GM19193 (cell line): ENCODE results near the gene FLVCR2.

Source experiments
- POLR2A ChIP-seq: IDR thresholded peaks from 4 replicates; pipeline ENCODE4 v1.6.1; 2011; ENCODE audit not compliant: insufficient read depth, insufficient read length; ENCODE audit errors: extremely low read depth

Gene FLVCR2

DNA sequence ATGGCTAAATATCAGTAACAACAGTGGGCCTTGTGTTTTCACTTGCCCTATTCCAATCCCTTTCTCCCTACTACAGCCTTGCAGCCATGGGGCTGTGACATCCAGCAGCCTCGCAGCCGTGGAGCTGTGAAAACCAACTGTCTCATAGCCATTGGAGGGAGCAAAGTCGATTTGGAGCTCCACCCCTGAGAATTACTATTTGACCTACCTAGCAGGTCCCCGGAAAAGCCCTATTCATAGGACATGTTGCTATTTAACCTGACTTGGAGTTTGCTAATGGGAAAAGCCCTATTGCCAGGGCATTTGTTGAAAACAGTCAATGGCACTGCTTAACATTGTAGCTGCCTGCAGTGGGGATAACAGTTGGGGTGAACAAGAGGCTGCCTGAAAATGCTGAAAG lies 49.0 kb downstream of the FLVCR2 start:
- TF ChIP-seq POLR2A = no peak

DNA sequence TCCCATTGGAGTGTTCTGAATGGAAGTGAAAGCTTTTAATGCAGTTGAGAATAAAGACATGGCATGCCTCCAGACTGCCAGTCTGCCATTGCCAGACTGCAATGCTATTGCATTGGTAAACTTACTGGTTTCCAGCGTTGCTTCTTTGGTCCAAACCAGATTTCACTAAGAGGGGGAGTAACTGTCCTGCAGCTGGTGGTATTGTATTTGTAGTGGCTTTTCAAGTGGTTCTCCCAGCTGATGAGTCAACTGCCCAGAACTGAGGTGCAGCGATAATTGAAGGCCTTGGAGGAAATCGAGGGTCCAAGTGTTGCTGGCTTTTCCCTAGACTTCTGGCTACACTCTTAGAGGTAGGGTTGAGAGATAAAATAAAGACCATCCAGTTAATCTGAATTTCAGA lies 50.4 kb downstream of the FLVCR2 start:
- no peak for TF ChIP-seq POLR2A

DNA sequence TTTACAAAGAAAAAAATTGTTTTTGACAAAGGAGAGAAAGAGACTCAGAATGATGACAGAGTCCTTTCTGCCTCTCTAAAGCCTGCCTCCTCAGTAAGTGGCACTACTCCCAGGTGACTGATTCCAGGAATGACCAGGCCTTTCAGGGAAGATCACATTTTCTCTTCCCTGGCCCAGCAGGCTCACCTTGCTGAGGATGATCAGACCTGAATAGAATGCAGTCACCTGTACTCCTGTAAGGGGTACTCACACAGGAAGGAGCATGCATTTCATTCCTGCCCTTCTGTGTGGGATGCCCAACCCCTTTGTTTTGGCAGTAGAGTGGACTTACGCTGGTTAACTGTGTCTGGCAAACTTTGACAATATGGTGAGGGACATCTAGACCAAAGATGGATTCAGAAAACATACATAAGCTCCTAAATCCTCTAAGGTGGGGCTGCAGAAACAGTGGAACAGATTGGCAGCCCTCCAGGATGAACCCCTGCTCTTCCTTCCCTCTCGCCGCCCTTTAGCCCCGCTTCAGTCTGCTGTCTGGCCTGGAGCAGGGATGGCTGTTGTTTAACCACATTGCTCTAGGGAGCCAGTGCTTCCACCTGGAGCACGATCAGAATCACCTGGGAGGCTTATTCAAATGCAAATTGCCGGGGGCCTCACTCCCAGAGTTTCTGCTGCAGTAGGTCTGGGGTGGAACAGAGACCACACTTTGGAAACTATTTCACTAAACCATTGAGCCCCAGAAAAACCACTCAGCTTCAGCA lies 52.5 kb downstream of the FLVCR2 start:
- TF ChIP-seq POLR2A = no peak

DNA sequence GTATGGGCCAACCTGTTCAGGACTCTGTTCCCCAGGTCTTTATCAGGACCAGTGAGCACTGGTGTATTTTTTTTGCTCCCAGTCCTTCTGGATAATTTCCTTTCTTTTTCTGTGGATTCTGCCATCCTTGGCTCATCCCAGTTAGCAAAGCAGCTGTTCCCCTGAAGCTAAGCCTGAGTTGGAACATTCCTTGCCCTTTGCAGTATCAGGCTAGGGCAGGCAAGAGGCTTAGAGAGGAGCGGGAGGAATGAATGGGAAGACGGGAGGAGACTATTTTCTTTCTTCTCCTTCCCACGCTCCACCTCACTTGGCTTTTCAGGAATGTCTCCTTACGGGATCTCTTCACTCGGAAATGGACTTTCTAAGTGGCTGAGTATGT lies 53.0 kb downstream of the FLVCR2 start:
- TF ChIP-seq POLR2A = no peak

DNA sequence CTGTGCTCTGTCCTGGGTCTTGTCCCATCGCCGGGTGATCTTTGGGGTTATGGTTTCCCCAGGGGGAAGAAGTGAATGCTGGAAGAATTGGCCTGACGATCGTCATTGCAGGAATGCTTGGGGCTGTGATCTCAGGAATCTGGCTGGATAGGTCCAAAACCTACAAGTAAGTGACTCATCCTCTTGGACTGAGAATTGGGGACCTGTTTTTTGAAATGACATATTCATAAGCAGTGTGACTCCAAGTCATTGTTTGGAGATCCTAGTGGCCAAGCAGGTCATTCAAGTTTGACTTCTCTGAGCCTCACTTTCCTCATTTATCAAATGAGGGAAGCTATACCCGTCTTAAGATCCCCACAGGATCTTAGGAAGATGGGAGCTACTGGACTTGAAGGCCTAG lies 56.4 kb downstream of the FLVCR2 start:
- TF ChIP-seq POLR2A = no peak

DNA sequence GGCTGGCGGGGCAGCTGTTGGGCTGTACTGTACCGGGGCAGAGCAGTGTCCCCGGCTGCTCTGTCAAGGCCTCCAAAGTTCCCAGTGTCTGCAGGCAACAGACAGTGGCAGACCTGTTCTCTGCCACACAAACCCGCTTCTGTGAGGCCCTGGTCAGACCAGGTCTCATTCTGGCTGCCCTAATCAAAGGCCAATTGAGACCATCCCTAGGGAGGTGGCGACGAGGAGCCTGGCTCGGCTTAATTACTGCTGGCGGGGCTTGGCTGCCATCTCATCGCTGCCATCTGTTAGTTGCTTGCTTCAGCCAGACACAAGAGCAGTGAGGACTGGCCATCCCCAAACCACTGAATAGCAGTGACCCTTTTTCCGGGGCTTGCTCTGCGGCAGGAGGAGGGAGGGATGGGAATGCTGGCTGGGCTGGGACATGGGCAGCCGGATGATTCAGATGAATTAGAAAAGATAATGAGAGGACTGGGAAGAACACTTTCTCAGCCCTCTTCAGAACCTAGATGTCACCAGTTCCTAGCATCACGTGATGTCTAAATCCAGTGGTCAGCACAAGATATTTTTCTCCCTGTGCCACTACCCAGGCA lies 57.8 kb downstream of the FLVCR2 start:
- no peak for TF ChIP-seq POLR2A

DNA sequence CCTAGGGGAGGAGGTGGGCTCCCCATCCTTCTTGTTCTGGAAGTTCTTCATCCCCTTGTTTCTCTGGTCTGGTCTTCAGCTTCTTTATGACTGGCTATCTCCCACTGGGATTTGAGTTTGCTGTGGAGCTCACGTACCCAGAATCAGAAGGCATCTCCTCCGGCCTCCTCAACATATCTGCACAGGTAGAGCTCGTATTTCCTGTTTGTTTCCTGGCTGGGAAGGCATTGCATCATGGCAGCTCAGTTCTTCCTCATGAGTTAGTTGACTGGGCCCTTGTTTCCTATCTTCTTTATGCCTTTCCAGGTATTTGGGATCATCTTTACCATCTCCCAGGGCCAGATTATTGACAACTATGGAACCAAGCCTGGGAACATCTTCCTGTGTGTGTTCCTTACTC lies 62.5 kb downstream of the FLVCR2 start:
- TF ChIP-seq POLR2A = no peak

DNA sequence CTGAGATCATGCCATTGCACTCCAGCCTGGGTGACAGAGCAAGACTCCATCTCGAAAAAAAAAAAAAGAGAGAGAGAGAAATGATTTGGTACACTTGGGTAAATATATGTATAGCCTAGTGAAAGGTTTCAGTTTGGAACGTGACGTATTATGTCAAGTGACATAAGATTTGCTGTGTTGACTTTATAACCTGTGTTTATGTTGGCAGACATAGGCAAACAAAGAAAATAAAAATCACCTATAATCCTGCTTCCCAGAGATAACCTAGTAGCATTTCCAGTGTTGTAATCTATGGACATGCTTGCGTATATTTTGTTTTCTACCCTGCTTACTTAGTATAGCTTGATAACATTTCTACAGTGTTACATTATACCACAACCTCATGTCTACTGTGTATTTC lies 65.6 kb downstream of the FLVCR2 start:
- TF ChIP-seq POLR2A = no peak

DNA sequence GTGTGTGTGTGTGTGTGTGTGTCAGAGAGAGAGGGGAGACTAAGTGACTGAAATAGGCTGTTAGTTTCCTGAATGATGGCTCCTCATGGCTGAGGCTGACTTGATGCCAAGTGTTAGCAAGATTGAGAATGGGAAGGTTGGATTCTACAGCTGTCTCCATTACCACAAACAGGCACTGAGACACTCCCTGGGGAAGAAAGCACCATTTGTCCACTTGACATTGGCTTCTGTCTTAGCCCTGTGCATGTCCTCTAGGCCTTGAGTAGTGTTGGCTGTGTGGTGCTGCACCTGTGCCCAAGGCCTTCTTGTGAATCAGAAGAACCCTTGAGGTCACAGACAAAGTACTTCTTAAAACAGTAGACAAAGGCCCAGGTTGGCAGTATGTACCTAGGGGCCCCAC lies 66.6 kb downstream of the FLVCR2 start:
- no peak for TF ChIP-seq POLR2A

DNA sequence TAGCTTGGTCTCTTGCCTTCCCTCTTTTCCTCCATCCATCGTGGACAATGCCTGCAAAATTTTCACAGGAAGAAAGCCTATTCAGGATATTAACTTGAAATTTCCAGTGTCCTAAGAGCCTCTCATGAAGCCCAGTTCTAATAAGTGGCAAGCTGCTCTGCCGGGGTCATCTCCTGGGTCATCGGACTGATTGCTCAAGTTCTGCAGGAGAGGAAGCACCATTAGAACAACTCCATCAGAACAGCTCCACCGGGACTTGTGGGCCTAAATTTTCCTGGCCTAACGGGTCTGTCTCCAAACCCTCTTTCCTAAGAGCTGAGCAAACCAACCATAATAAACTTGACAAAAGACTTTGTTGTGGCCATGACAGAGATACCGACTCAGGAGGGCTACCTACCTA lies 68.3 kb downstream of the FLVCR2 start:
- no peak for TF ChIP-seq POLR2A

DNA sequence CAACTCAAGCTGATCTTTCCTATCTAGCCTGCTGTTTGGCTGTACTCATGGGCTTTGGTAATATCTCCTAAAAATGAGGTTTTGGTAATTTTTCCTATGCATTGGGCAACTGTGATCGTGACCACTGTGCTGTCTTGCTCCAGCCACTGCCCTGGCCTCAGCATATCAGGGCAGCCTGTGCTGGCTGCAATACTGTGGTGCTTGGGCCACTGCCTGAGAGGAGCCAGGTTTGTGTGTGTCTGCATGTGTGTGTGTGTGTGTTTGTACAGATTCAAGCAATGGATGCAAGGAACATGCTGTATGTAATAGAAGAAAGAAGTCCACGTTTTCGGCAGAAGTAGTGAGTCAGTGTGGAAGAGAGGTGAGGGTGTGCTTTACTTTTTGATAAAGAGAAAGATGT lies 69.2 kb downstream of the FLVCR2 start:
- TF ChIP-seq POLR2A = no peak

DNA sequence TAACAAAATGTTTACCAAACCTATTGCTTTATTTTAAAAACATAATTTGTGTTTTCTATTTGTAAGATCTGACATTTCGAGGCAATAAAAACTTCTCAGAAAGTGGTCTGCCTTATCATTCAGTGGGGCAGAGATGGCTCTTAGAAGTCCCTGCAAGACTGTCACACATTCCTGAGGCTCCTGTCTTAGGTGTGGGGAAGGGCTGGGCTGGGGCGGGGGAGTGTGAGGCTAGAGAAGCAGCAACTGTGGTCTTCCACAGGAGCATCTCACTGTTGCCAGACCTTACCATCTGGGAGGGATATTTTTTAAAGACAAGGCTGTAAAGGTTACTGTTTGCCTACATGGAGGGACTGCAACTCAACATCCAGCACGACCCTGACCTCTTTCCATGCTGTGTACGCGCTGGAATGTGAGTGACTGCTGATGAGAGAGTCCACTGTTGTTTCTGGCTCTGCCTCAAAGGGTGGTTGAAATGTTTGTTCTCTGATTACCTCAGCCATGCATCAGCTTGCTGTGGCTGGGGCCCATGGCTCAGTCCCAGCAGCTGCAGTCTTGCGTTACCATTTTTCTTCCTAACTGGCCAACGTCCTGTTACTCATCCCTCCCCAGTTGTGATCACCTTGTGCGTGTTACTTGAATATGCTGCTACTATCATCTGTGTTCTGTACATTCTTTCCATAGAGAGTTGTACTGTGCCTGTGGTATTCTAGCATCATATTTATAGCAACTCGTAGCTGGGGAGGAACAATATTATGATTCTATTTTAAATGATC lies 69.8 kb downstream of the FLVCR2 start:
- no peak for TF ChIP-seq POLR2A

DNA sequence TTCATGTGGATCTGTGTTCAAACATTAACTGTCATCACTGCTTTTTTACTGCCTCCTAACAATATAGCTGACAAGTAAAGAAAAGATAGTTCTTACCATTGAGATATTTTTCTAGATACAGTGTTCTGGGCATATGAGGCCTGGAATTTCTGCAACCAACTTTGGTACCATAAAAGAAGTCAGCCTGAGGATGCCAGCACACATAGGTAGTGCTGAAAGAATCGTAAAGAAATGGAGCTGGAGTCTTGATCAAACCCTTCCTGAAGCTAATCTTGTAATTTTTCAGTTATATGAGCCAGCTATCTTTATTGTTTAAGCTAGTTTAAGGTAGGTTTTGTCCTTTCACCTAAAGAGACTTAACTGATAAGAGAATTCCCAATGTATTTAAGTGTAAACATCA lies 70.9 kb downstream of the FLVCR2 start:
- TF ChIP-seq POLR2A = no peak

DNA sequence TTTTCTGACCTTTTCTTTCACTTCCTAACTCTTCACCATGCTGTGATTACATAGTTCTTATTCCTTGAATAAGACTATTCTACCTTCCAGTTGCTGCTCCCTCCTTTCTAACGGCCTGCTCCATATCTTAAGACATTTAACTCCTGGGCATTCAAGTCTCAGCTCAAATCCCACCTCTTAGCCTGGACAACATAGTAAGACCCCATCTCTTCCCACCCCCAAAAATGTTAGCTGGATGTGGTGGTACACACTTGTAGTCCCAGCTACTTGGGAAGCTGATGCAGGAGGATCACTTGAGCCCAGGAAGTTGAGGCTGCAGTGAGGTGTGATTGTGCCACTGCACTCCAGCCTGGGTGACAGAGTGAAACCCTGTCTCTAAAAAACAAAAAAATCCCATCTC lies 71.4 kb downstream of the FLVCR2 start:
- no peak for TF ChIP-seq POLR2A

DNA sequence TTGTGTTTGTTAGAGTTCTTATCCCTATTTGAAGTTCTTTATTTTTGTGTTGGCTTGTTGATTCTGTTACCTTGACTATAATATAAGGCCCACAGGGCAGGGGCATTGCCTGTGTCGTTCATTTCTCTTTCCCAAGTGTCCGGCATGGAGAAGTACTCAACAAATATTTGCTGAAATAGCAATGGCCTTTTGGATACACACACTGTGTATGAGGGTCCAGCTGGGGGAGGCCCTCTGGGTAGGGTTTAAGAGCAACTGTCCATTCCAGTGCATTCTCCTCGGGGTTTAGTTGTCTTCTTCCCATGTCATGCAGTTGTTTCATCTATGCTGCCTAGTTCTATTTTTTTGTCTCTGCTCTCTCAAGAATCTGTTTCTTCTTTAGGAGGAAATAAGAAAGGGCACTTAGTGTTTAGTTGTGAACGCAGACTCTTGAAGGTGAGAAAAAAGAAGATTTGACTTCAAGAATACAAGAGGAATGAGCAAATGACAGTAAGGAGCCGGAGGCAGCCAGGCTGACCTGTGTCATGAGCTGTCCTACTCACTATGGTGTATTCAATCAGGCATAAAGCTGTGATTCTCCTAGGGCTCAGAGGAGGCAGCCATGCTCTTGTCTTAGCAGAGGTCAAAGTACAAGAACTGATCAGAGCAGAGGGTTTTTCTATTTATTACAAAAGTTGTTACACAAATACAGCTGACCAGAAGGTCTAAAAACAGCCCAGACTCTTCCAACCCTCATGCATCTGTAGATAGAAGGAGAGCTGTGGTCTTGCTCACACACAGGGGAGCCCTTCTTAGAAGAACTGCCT lies 72.0 kb downstream of the FLVCR2 start:
- no peak for TF ChIP-seq POLR2A
